ENCODE data around the gene URB2.
"Not testable (repeated sequence)": the region's sequence is repeated elsewhere in the genome, so short reads cannot be mapped to it uniquely, and the experiment has no call there.

URB2 gene

DNA sequence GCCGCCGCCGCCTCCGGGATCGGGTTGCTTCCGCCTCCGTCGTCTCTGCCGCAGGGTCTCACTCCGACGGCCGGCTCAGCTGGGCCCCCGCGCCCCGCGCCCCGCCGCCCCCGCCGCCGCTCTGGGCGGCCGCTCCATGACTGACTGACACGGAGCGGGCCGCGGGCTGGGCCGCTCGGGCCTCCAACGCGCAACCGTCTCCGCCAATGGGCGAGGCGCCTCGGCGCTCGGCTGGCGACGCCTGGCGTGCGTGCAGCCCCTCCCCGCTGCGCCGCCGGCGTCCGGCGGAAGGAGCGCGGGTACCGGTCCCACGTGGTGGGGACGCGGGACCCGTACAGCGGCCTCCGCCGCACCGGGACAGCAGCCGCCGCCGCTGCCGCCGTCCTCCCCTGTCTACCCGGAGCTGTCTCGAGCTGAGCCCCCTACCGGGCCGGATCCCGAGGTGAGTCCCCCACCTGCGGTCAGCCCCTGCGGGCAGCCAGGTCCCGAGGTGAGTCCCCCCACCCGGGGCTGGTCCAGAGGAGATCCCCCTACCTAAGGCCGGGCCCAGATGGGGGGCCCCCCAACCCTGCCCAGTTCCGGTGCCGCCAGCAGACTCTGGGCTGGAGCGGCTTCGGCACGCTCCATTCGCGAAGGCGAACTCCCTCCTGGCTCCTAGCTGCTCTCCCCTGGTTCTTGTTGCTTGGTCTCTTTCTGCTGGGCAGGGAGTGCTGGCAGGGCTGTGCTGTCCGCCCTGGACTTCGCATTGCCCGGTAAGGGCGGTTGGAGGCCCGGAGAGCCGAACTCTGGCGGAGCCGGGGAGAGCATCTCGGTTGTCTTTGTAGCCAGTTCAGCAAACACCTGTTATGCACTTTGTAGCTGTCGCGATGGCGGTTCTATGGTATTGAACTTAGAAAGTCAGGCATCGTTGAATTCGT is at the start of gene URB2, which contains the start of gene TAF5L:
URB2 (plus strand) TSS at position 333 of the 917 bp plus-strand sequence. CDS start 1,387 bp downstream, outside the sequence.
TAF5L (minus strand) TSS at position 208 of the 917 bp plus-strand sequence. CDS start 11,640 bp downstream, outside the sequence.
- DNase-seq, result peak in 1 of 2 experiments; percentile 39

GRCh38 chr1:229578168-229579058 is 47.6 kb upstream of the URB2 start:
- DNase-seq, result no peak

DNA sequence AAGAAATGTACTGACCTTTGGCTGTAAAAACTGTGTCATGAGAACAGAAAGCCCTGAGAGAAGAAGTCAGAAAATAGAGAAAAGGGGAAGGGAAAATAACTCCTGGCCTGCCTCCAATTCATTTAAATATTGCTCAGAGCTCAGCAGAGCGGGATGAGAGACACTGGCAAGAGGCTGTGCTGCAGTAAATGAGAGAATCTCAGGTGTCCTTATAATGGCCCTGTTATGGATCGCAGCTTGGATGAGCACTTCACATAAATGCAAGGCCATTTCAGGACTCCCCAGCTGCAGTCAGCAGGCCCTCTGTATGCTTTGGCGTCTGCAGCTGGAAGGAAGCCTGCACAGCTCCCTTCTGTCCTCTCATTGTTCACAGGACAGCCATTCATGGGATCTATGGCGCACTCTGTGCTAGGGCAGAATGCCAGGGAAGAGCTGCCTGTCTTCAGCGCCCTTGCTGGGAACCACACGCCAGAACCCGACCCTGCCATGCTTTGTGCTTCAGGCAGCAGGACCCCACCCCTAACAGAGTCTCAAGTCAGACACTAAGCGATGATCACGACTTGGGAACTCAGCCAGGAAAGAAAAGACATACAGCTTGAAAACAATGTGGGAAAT is 46.9 kb upstream of the URB2 start:
- DNase-seq, result no peak

DNA sequence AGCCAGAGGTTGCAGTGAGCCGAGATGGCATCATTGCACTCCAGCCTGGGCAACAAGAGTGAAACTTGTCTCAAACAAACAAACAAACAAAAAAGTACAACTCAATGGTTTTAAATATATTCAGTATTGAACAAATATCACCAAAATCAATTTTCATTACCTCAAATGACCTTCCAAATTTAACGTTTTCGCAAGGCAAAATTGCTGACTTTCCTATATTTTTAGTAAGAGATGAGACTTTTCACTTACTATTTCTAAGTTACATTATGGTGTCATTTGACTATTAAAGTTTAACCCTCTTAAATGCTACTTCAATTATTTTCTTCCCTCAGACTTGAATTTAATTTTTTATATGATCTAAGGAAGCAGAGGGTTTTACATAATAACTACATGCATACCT is 44.6 kb upstream of the URB2 start:
- no peak for DNase-seq

DNA sequence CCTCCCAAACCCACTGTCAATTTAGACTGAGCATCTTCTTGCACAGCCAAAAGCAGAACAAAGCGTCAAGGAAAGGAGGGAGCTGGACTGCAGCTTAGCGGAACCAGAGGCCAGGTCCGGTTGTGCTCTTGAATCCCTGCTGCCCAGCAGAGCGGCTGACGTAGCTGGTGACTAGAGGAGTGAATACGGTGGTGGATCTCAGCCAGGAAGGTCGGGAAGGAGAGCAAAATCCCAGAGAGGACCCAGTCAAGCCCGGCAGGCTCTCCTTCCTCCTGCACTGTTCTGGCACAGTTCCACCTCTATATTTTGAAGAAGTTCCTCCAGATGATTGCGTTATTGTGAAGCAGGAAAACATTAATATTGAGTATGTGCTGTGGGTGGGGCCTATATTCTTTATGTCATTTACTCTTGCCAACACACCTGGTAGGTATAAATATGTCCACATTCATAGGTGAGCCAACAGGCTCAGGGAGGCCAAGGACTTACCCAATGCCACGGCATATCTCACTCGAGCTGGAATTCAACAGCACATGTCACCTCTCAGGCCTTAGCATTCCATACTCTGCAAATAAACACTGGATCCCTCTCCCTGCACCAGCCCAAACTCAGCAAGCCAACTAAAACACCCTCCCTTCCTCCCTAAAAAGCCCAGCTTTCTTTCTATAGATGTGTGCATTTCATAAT is 43.9 kb upstream of the URB2 start:
- no peak for DNase-seq

GRCh38 chr1:229582715-229583114 is 43.3 kb upstream of the URB2 start:
- DNase-seq, result no peak

GRCh38 chr1:229585338-229585737 is 40.7 kb upstream of the URB2 start:
- no peak for DNase-seq

GRCh38 chr1:229590119-229590518 is 35.9 kb upstream of the URB2 start:
- no peak for DNase-seq

DNA sequence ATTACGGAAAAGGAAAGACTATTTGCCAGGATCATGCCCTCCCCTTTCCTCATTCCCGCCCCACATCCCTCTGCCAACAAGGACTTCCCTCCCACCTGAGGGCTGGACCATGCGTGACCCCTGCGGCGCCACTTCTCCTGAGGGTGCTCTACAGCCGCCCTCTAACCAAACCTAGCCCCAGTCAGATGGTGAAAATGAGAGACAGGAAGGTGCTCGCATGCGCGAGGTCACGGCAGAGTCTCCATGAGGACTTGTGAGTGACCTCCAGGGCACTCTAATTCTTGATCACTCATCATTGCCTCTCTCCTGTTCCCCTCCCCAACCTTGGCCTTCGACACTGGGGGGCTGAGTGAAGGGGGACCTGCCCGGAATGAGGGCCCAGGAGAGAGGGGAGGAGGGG is 32.2 kb upstream of the URB2 start:
- DNase-seq, result no peak

GRCh38 chr1:229594227-229595008 is 31.6 kb upstream of the URB2 start:
- no peak for DNase-seq

DNA sequence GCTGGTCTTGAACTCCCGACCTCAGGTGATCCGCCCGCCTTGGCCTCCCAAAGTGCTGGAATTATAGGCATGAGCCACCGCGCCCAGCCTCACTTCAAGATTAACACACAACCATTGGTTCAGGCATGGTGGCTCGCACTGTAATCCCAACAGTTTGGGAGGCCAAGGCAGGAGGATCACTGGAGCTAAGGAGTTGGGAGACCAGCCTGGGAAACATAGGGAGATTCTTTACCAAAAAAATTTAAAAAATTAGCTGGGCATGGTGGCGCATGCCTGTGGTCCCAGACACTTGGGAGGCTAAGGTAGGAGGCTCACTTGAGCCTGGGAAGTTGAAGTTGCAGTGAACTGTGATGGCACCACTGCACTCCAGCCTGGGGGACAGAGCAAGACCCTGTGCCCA is 30.2 kb upstream of the URB2 start:
- DNase-seq, result not testable (repeated sequence)

GRCh38 chr1:229596925-229597699 is 28.9 kb upstream of the URB2 start:
- no peak for DNase-seq

DNA sequence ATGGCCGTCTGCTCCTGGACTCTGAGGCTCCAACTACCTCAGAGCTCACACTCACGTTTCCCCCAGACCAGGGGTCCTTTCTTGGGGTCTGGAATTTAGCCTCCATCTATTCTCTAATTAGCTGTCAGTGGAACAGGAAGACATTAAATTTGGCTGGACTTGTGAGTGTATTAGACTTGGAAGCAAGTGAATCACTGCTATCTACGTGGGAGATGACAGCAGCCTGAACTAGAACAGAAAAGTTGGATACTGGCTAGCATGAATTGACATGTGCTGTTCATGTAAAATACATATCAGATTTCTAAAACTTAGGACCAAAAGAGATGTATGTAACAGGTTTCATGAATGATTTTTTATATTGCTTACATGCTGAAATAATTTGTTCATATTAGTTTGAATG is 28.2 kb upstream of the URB2 start:
- DNase-seq, result no peak

DNA sequence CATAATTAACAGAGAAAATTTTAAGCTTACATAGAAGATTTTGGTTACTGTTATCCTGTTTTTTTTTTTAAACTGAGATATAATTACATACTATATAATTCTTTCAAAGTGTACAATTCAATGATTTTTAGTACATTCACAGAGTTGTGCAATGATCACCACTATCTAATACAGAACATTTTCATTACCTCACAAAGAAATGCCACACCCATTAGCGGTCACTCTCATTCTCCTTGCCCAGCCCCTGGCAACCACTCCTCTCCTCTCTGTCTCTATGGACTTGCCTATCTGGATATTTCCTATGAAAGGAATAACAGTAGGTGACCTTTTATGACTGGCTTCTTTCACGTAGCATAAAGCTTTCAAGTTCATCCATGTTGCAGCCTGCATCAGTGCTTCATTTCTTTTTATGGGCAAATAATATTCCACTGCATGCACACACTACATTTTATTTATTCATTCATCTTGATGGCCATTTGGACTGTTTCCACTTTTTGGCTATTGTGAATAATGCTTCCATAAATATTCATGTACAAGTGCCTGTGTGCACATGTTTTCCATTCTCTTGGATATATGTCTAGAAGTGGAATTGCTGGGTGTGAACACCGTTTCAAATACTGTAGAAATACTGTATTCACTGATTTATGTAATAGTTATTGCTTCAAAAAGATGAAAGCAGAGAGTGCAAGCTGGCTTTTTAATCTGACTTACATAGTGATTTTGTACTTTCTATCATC is 26.7 kb upstream of the URB2 start:
- no peak for DNase-seq

GRCh38 chr1:229600229-229600628 is 25.8 kb upstream of the URB2 start:
- DNase-seq, result no peak

- DNase-seq, result no peak
Measured at GRCh38 chr1:229603371-229604005, 22.6 kb upstream of the URB2 start.

DNA sequence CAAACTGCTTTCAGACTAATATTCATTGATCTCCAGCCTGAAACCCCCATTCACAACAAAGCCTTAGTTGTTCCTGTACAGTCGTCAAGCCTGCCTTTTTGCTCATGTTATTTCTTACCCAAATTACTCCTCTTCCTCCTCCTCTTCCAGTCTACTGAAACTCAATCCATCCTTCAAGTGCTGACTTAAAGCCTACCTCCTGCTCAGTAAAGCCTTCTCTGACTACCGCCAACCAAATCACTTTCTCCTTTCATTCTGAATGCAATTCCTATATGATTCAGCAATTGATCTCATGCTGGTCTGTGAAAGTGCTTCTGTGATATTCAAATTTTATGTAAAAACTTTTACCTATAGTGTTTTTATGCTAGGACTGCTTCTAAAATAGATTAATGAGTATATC is 18.7 kb upstream of the URB2 start:
- DNase-seq, result no peak

DNA sequence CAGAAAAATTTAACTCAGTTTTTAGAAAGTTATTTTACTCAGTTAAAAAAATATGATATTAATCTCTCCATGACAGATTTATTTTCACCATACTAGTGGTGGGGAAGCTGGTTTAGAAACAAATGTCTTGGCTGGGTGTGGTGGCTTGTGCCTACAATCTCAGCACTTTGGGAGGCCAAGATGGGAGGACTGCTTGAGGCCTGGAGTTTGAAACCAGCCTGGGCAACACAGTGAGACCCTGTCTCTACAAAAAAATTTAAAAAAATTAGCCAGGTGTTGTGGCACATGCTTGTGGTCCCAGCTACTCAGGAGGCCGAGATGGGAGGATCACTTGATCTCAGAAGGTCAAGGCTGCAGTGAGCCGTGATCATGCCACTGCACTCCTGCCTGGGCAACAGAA is 17.5 kb upstream of the URB2 start:
- no peak for DNase-seq

DNA sequence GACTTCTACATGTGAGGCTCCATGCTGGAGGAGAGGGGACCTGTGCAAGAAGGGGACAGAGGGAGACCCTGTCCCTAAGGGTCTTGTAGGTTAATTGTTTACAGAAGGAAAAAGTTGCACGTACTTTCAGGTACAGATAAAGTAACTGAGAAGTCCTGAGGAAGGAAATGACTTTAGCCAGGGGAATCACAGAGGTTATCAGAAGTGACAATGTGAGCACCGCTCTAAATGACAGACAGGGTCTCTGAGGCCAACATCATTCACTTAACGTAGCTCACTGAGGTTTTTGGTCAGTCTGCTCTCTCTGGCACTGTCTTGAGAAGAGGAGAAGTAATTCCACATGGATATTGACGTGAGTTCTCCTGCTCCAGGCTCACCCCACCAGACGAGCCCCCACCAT is 12.1 kb upstream of the URB2 start:
- DNase-seq, result no peak

DNA sequence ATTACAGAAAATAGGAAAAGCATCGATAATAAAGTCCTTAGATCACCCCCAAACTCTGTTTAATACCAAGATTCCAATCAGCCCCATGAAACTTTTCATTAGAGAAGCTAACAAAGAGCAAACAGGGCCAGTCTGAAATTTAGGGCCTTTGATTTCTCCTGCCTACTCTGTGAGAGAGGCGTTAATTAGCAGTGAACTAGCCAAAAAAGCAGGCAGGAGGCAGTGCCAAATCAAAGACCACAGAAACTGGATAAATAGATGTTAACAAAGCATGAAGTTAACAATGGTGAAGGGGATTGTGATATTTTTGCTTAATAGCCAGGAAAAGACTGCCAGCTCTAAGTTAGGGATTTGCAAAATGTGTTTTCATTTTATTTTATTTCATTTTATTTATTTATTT is 11.3 kb upstream of the URB2 start:
- DNase-seq, result no peak

All from cerebellar nuclear complex (tissue), 1 donor.